GDM1 (cell line): Measurements from ENCODE around the gene BOD1.

Experiments used
- DNase-seq: peaks from one replicate; lab custom pipeline; 2025; lab: John Stamatoyannopoulos, UW

The BOD1 gene

DNA sequence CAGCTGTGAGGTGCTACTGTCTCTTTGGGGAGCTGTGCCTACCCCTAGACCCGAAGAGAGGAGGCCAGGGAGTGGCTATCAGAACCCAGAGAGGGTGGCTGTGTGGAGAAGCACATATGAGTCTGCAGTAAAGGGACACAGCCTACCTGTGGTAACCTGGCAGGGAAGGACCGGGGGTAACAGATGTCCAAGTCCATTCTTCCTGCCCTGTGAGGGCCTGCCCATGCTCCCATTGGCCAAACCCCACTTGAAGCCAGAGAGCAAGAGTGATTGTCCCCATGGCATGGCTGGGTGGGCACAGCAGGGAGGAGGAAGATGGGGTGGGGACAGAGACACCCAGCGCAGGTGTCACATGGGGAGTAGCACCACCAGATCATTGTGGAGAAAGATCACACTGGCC is 39.3 kb downstream of the BOD1 start:
- no peak for DNase-seq

- no peak for DNase-seq
Observed at GRCh38 chr5:173575985-173576384, 40.5 kb downstream of the BOD1 start.

GRCh38 chr5:173574983-173575382 is 41.5 kb downstream of the BOD1 start:
- no peak for DNase-seq

- DNase-seq: peak; percentile 17
Observed at GRCh38 chr5:173573126-173573960, 43.1 kb downstream of the BOD1 start.

GRCh38 chr5:173572431-173573125 is 43.9 kb downstream of the BOD1 start:
- DNase-seq: no peak

- DNase-seq: no peak
Observed at GRCh38 chr5:173570321-173571090, 45.9 kb downstream of the BOD1 start.

DNA sequence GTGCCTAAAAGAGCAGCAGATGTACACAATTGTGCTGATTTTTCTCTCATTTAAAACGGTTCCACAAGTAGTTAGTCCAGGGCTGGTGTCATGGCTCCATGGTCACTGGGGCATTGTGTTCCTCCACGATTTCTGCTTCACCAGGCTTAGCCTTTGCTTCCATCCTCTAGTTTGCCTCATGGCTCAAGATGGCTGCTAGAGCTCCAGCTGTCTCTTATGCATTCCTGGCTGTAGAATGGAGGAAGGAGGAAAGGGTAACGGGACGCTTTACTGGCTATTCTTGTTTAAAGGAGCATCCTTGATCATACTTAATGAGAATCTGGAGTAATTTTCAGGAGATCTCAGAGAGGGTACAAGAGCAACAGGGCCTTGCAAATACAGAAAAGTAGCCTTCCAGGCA is 47.7 kb downstream of the BOD1 start:
- no peak for DNase-seq

GRCh38 chr5:173568128-173568527 is 48.3 kb downstream of the BOD1 start:
- no peak for DNase-seq

DNA sequence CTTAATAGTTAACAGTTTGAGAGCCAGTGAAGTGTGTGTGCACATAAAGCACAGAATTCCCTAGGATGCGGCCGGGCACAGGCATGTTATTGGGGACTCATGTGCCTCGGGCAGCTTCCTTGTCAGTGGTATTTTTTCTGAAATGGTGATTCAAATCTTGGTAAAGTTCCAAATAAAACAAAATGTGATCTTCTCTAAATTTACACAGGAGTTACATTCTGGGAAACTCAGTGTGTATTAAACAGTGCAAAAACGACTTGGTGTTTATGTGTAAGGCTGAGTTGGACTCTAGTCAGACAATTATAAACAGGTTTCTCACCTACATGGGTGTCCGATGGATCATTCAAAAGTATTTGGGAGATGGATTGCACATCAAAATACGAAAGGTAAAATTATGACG is 48.9 kb downstream of the BOD1 start:
- no peak for DNase-seq

DNA sequence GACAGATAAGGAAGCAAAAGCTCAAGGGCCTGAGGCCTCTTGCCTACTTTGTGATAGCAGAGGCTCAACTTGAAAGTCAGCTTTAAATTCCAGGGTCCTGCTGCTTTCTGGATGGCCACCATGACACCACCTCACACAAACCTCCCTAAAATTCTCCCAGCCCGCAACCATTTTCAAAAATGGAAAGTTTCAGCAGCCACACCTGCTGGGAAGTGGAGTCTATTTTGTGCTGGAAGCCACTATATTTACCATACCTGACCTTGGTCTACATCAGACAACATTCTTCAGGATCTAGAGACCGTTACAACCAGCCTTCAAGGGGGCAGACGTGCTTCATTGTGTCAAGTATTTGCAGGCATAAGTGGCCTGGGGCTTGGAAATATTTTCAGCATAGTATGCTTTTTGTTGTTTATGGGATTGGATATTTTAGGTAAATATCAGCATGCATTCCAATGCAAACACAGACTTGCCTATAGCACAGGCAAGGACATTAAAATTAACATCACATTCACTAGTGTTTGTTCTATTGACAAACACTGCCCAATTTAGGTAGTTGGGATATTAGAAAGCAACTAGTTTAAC is 50.9 kb downstream of the BOD1 start:
- no peak for DNase-seq

- no peak for DNase-seq
Observed at GRCh38 chr5:173564106-173564505, 52.3 kb downstream of the BOD1 start.

- no peak for DNase-seq
Observed at GRCh38 chr5:173563246-173563645, 53.2 kb downstream of the BOD1 start.

GRCh38 chr5:173562451-173562850 is 54.0 kb downstream of the BOD1 start:
- no peak for DNase-seq
